SK-N-SH treated with all-trans-retinoic acid at 6 μM for 48 hours (cell line): ENCODE results near the gene KIF6.

ENCODE experiments used
- ATAC-seq: fragments of 200-7000 bp; cut with Tn5 transposase; 3 replicates; pipeline ENCODE4 v1.9.1; 2020; ENCODE audit warnings: mild to moderate bottlenecking, moderate library complexity
- ARNTL ChIP-seq: fragments of 450-650 bp; formaldehyde crosslinking; IDR thresholded peaks from 2 replicates; pipeline ENCODE4 v1.5.0; 2020; ENCODE audit warnings: low read depth, mild to moderate bottlenecking, moderate library complexity, borderline replicate concordance
- BACH2 ChIP-seq: fragments of 250-450 bp; sonication (Bioruptor Pico); IDR thresholded peaks from 2 replicates; pipeline ENCODE4 v1.9.0; 2021; ENCODE audit warnings: mild to moderate bottlenecking, borderline replicate concordance
- CSDC2 ChIP-seq: fragments of 250-450 bp; sonication (Bioruptor Pico); IDR thresholded peaks from 2 replicates; pipeline ENCODE4 v1.5.0; 2020; ENCODE audit warnings: mild to moderate bottlenecking, moderate library complexity
- ESRRG ChIP-seq: fragments of 250-450 bp; sonication (Bioruptor Pico); IDR thresholded peaks from 2 replicates; pipeline ENCODE4 v1.6.1; 2021; ENCODE audit warnings: mild to moderate bottlenecking
- GLIS3 ChIP-seq: fragments of 250-450 bp; sonication (Bioruptor Pico); IDR thresholded peaks from 2 replicates; pipeline ENCODE4 v1.5.0; 2020; ENCODE audit warnings: mild to moderate bottlenecking, moderate library complexity
- PPARA ChIP-seq: fragments of 250-450 bp; sonication (Bioruptor Pico); IDR thresholded peaks from 2 replicates; pipeline ENCODE4 v1.5.0; 2020; ENCODE audit warnings: mild to moderate bottlenecking, borderline replicate concordance
- RARB ChIP-seq: fragments of 250-450 bp; sonication (Bioruptor Pico); IDR thresholded peaks from 2 replicates; pipeline ENCODE4 v1.8.0; 2021; ENCODE audit warnings: mild to moderate bottlenecking, moderate library complexity
- SNAI2 ChIP-seq: fragments of 250-450 bp; sonication (Bioruptor Pico); IDR thresholded peaks from 2 replicates; pipeline ENCODE4 v1.5.0; 2020; ENCODE audit warnings: mild to moderate bottlenecking, moderate library complexity
- TCF4 ChIP-seq: fragments of 250-450 bp; sonication (Bioruptor Pico); IDR thresholded peaks from 2 replicates; pipeline ENCODE4 v1.8.0; 2021; ENCODE audit warnings: mild to moderate bottlenecking, moderate library complexity, borderline replicate concordance
- TOX ChIP-seq: fragments of 250-450 bp; sonication (Bioruptor Pico); IDR thresholded peaks from 2 replicates; pipeline ENCODE4 v1.8.0; 2021; ENCODE audit warnings: mild to moderate bottlenecking, moderate library complexity, borderline replicate concordance
- ZFP30 ChIP-seq: fragments of 450-650 bp; formaldehyde crosslinking; IDR thresholded peaks from 2 replicates; pipeline ENCODE4 v1.5.0; 2022; ENCODE audit warnings: mild to moderate bottlenecking, moderate library complexity
- ZNF565 ChIP-seq: fragments of 450-650 bp; formaldehyde crosslinking; conservative IDR thresholded peaks from 2 replicates; pipeline ENCODE4 v1.5.0; 2020; ENCODE audit warnings: low read depth, mild to moderate bottlenecking, moderate library complexity
- ZNF70 ChIP-seq: fragments of 450-650 bp; formaldehyde crosslinking; IDR thresholded peaks from 2 replicates; pipeline ENCODE4 v1.5.0; 2020; ENCODE audit warnings: mild to moderate bottlenecking, moderate library complexity
- ZNF8 ChIP-seq: fragments of 450-650 bp; formaldehyde crosslinking; IDR thresholded peaks from 2 replicates; pipeline ENCODE4 v1.5.0; 2020; ENCODE audit warnings: mild to moderate bottlenecking, moderate library complexity
- TF ChIP-seq, protein P1 (sequence below): fragments of 250-450 bp; sonication (Bioruptor Pico); IDR thresholded peaks from 2 replicates; pipeline ENCODE4 v1.5.1; 2021; ENCODE audit warnings: mild to moderate bottlenecking, moderate library complexity
- TF ChIP-seq, protein P2 (sequence below): fragments of 250-450 bp; sonication (Bioruptor Pico); IDR thresholded peaks from 2 replicates; pipeline ENCODE4 v1.5.0; 2020; ENCODE audit warnings: mild to moderate bottlenecking, moderate library complexity
- TF ChIP-seq, protein P3 (sequence below): fragments of 250-450 bp; sonication (Bioruptor Pico); IDR thresholded peaks from 2 replicates; pipeline ENCODE4 v1.5.1; 2020; ENCODE audit warnings: low read depth, mild to moderate bottlenecking, moderate library complexity
- TF ChIP-seq, protein P4 (sequence below): fragments of 250-450 bp; sonication (Bioruptor Pico); IDR thresholded peaks from 2 replicates; pipeline ENCODE4 v1.8.0; 2020; ENCODE audit warnings: mild to moderate bottlenecking, moderate library complexity, borderline replicate concordance

The KIF6 gene

DNA sequence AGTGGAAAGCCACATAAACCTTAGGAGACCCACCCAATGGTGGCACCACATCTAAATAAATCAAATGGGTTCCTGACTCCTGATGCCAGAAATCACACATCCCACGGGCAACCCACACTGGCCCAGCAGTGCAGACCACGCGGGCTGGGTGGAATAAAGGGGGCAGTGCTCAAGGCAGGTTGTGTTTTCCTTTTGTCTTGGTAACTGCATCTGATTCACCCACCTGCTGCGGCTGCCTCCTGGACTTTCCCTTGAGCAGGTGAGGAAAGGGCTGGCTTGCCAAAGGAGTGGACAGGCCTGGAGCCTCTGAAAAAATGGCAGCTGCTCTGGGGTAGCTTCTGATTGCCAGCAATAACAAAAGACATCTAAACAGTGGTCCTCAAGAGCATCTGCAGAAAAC is 283.2 kb downstream of the KIF6 start:
- TF ChIP-seq, protein P1, sequence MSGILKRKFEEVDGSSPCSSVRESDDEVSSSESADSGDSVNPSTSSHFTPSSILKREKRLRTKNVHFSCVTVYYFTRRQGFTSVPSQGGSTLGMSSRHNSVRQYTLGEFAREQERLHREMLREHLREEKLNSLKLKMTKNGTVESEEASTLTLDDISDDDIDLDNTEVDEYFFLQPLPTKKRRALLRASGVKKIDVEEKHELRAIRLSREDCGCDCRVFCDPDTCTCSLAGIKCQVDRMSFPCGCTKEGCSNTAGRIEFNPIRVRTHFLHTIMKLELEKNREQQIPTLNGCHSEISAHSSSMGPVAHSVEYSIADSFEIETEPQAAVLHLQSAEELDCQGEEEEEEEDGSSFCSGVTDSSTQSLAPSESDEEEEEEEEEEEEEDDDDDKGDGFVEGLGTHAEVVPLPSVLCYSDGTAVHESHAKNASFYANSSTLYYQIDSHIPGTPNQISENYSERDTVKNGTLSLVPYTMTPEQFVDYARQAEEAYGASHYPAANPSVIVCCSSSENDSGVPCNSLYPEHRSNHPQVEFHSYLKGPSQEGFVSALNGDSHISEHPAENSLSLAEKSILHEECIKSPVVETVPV, result no peak
- no peak for ATAC-seq

DNA sequence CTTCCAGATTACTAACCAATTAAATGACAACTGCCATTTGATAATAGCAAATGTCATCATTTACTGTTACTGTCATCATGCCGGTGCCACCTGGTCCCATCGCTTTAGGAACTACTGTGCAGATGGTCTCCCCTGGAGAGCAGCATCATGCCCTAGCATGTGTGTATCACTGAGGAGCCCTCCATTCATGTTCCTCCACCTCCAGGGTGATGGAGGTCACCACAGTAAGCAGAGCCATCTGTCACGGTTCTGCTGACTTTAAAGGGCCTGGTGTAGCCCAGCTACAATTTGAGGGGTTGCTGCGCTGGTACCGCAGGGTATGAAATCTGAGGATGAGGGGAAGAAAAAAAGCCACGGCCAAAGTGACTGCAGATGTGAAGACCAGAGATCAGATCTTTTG is 283.9 kb downstream of the KIF6 start:
- no peak for TF ChIP-seq ESRRG
- TF ChIP-seq, protein P2, sequence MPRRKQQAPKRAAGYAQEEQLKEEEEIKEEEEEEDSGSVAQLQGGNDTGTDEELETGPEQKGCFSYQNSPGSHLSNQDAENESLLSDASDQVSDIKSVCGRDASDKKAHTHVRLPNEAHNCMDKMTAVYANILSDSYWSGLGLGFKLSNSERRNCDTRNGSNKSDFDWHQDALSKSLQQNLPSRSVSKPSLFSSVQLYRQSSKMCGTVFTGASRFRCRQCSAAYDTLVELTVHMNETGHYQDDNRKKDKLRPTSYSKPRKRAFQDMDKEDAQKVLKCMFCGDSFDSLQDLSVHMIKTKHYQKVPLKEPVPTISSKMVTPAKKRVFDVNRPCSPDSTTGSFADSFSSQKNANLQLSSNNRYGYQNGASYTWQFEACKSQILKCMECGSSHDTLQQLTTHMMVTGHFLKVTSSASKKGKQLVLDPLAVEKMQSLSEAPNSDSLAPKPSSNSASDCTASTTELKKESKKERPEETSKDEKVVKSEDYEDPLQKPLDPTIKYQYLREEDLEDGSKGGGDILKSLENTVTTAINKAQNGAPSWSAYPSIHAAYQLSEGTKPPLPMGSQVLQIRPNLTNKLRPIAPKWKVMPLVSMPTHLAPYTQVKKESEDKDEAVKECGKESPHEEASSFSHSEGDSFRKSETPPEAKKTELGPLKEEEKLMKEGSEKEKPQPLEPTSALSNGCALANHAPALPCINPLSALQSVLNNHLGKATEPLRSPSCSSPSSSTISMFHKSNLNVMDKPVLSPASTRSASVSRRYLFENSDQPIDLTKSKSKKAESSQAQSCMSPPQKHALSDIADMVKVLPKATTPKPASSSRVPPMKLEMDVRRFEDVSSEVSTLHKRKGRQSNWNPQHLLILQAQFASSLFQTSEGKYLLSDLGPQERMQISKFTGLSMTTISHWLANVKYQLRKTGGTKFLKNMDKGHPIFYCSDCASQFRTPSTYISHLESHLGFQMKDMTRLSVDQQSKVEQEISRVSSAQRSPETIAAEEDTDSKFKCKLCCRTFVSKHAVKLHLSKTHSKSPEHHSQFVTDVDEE (CRISPR knock-in tag), result no peak
- no peak for TF ChIP-seq RARB (CRISPR knock-in tag)
- TF ChIP-seq CSDC2 (CRISPR knock-in tag), result no peak
- TF ChIP-seq BACH2 (CRISPR knock-in tag), result no peak
- no peak for TF ChIP-seq GLIS3
- TF ChIP-seq TCF4 (CRISPR knock-in tag), result no peak
- TF ChIP-seq, protein P3, sequence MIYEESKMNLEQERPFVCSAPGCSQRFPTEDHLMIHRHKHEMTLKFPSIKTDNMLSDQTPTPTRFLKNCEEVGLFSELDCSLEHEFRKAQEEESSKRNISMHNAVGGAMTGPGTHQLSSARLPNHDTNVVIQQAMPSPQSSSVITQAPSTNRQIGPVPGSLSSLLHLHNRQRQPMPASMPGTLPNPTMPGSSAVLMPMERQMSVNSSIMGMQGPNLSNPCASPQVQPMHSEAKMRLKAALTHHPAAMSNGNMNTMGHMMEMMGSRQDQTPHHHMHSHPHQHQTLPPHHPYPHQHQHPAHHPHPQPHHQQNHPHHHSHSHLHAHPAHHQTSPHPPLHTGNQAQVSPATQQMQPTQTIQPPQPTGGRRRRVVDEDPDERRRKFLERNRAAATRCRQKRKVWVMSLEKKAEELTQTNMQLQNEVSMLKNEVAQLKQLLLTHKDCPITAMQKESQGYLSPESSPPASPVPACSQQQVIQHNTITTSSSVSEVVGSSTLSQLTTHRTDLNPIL (CRISPR knock-in tag), result no peak
- TF ChIP-seq TOX, result no peak
- TF ChIP-seq, protein P1, result no peak
- TF ChIP-seq ZNF565 (CRISPR knock-in tag), result no peak
- no peak for TF ChIP-seq ZFP30
- TF ChIP-seq ARNTL (CRISPR knock-in tag), result no peak
- TF ChIP-seq SNAI2, result no peak
- TF ChIP-seq, protein P4, sequence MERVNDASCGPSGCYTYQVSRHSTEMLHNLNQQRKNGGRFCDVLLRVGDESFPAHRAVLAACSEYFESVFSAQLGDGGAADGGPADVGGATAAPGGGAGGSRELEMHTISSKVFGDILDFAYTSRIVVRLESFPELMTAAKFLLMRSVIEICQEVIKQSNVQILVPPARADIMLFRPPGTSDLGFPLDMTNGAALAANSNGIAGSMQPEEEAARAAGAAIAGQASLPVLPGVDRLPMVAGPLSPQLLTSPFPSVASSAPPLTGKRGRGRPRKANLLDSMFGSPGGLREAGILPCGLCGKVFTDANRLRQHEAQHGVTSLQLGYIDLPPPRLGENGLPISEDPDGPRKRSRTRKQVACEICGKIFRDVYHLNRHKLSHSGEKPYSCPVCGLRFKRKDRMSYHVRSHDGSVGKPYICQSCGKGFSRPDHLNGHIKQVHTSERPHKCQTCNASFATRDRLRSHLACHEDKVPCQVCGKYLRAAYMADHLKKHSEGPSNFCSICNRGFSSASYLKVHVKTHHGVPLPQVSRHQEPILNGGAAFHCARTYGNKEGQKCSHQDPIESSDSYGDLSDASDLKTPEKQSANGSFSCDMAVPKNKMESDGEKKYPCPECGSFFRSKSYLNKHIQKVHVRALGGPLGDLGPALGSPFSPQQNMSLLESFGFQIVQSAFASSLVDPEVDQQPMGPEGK (CRISPR knock-in tag), result no peak
- TF ChIP-seq ZNF8 (CRISPR knock-in tag), result no peak
- TF ChIP-seq ZNF70 (CRISPR knock-in tag), result no peak
- ATAC-seq, result no peak

DNA sequence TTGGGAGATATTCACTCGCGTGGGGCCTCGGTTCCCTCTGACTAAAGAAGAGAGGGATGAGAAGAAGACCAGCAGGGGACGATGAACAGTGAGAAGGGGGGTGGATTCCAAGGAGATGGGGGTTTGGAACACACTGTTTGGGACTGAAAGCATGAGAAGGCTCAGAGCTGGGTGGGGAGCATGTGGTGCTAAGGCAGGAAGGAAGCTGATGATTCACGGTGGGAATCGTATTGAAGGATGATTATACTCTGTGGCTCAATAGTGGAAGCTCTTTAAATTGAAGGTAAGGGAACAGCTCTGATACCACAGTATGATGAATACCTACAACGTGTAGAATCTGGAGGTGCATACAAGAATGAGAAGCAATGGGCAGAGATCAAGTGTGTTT is 285.2 kb downstream of the KIF6 start:
- TF ChIP-seq RARB (CRISPR knock-in tag) (no peak), TOX (no peak), ZNF565 (CRISPR knock-in tag) (no peak), PPARA (no peak), ZFP30 (no peak), CSDC2 (CRISPR knock-in tag) (no peak), ZNF70 (CRISPR knock-in tag) (no peak), SNAI2 (no peak)
- TF ChIP-seq, protein P4 (CRISPR knock-in tag), result no peak
- TF ChIP-seq, protein P3 (CRISPR knock-in tag), result no peak
- ATAC-seq, result no peak
